22Rv1 (cell line): ENCODE measurements around the gene IFNK.

Experiments
- H3K27ac ChIP-seq: fragments of 450-650 bp; 2 replicates; pipeline ENCODE4 v1.5.1; 2017
- ZFX ChIP-seq: fragments of 450-650 bp; IDR thresholded peaks from 2 replicates; pipeline ENCODE4 v1.6.1; 2017; ENCODE audit warnings: antibody characterized with exemption, borderline replicate concordance
- TF ChIP-seq, protein P1 (sequence below): fragments of 450-650 bp; IDR thresholded peaks from 2 replicates; pipeline ENCODE4 v1.5.1; 2017; ENCODE audit warnings: mild to moderate bottlenecking

Gene IFNK

GRCh38 chr9:27510780-27511179 is 13.3 kb upstream of the IFNK start:
- TF ChIP-seq, protein P1, sequence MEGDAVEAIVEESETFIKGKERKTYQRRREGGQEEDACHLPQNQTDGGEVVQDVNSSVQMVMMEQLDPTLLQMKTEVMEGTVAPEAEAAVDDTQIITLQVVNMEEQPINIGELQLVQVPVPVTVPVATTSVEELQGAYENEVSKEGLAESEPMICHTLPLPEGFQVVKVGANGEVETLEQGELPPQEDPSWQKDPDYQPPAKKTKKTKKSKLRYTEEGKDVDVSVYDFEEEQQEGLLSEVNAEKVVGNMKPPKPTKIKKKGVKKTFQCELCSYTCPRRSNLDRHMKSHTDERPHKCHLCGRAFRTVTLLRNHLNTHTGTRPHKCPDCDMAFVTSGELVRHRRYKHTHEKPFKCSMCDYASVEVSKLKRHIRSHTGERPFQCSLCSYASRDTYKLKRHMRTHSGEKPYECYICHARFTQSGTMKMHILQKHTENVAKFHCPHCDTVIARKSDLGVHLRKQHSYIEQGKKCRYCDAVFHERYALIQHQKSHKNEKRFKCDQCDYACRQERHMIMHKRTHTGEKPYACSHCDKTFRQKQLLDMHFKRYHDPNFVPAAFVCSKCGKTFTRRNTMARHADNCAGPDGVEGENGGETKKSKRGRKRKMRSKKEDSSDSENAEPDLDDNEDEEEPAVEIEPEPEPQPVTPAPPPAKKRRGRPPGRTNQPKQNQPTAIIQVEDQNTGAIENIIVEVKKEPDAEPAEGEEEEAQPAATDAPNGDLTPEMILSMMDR = no peak
- no peak for TF ChIP-seq ZFX
- no peak overlapping the region for H3K27ac ChIP-seq

DNA sequence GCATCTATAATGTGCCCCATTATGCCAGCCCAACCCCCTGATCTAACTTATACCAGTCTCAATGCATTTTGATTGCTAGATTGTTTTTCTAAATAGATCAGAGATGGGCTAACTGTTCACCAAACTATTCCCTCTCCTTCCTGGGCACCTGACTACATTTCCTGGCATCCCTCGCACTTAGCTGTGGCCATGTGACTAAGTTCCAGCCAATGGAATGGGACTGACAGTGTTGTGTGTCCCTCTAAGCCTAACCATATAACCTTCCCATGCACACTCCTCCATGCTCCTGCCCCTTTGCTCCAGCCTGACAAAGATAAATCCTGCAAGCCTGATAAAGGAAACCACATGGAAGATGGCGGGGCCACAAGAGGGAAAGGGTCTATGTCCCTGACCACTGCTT is 12.3 kb upstream of the IFNK start:
- TF ChIP-seq, protein P1 = no peak
- TF ChIP-seq ZFX = no peak
- H3K27ac ChIP-seq = no peak overlapping the region

DNA sequence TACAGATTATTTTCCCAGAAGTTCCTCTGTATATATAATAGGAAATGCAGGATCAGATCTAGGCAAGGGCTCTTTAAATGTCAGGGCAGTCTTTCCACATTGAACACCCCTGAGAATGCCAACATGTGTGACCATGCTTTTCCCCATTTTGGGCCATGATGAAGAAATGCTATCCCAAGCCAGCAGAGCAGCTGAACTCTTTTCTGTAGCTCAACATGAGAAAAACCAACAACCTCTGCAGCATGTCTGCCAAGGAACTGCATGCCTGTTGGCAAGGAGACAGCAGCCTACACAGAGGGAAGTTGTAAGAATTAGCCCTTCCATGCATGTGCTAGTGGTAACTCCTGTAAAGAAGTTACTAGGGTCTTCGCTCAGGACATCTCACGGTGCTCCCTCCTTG is 9.5 kb upstream of the IFNK start:
- H3K27ac ChIP-seq = no peak overlapping the region
- no peak for TF ChIP-seq ZFX
- TF ChIP-seq, protein P1 = no peak

DNA sequence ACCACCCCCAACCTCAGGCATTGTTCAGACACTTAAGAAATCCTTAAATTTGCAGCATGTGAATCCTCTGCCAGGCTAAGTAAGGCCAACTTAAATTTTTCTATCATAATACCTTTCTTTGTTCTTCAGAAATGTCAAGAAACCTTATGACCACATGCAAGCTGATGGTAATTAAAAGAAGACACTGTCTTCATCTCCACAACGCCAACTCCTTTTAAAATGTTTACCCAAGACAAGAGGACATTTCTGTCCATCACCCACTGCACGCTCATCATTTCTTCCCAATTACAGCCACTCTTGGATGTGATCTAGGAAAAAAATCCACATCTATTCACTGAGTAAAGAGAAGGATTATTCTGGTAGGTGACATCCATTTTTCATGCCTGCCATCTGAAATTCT is 6.1 kb upstream of the IFNK start:
- TF ChIP-seq ZFX = no peak
- TF ChIP-seq, protein P1 = no peak
- H3K27ac ChIP-seq = no peak overlapping the region

- H3K27ac ChIP-seq = no peak overlapping the region
- TF ChIP-seq, protein P1 = no peak
- no peak for TF ChIP-seq ZFX
Observed at GRCh38 chr9:27518809-27519208, 5.3 kb upstream of the IFNK start.

- TF ChIP-seq, protein P1 = no peak
- TF ChIP-seq ZFX = no peak
- no peak overlapping the region for H3K27ac ChIP-seq
Observed at GRCh38 chr9:27519466-27520465, 4.3 kb upstream of the IFNK start.

DNA sequence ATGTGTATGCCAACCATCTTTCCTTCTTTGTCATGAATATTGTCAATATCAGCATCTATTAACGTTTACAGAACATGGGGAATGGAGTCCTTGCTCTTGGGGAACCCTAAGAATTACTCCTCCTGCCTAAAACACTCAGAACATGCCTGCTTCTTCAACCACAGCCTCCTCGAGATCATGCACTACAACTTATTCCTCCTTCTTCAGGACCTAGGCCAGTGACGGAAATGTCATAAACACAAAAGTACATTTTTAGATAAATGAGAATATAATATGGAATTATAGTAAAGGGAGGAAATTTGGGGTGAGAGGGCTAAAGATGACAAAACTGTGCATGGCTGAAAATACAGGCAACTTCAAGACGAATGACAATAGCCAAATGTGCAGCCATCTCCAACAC is 3.1 kb upstream of the IFNK start:
- TF ChIP-seq, protein P1 = no peak
- no peak for TF ChIP-seq ZFX
- no peak overlapping the region for H3K27ac ChIP-seq
